Measurements from ENCODE around the gene BORCS8.

DNA sequence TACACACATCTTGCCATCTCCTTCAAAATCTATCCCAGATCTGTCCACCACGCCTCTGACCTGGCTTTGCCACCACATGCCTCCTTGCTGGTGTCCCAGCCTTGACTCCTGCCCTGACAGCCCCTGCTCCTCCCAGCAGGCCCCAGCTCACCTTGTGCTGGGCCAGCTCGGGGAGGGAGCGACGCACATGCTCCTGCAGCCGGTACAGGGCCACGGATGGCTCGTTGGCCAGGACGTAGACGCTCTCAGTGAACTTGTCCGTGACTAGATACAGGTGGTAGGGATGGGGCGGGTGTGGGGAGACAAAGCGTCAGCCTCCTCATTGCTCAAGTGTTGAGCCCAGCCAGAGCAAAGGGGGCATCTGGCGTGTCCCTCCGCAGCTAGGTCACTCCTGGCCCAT is 5.2 kb downstream of the BORCS8 start:
- TF ChIP-seq, protein P1, sequence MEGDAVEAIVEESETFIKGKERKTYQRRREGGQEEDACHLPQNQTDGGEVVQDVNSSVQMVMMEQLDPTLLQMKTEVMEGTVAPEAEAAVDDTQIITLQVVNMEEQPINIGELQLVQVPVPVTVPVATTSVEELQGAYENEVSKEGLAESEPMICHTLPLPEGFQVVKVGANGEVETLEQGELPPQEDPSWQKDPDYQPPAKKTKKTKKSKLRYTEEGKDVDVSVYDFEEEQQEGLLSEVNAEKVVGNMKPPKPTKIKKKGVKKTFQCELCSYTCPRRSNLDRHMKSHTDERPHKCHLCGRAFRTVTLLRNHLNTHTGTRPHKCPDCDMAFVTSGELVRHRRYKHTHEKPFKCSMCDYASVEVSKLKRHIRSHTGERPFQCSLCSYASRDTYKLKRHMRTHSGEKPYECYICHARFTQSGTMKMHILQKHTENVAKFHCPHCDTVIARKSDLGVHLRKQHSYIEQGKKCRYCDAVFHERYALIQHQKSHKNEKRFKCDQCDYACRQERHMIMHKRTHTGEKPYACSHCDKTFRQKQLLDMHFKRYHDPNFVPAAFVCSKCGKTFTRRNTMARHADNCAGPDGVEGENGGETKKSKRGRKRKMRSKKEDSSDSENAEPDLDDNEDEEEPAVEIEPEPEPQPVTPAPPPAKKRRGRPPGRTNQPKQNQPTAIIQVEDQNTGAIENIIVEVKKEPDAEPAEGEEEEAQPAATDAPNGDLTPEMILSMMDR (IDR thresholded peaks at IDR 0.05) = no peak
- TF ChIP-seq, protein P2, sequence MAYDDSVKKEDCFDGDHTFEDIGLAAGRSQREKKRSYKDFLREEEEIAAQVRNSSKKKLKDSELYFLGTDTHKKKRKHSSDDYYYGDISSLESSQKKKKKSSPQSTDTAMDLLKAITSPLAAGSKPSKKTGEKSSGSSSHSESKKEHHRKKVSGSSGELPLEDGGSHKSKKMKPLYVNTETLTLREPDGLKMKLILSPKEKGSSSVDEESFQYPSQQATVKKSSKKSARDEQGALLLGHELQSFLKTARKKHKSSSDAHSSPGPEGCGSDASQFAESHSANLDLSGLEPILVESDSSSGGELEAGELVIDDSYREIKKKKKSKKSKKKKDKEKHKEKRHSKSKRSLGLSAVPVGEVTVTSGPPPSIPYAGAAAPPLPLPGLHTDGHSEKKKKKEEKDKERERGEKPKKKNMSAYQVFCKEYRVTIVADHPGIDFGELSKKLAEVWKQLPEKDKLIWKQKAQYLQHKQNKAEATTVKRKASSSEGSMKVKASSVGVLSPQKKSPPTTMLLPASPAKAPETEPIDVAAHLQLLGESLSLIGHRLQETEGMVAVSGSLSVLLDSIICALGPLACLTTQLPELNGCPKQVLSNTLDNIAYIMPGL (CRISPR knock-in tag; IDR thresholded peaks at IDR 0.05; ENCODE audit: borderline replicate concordance) = no peak
- no peak for TF ChIP-seq CEBPB (IDR thresholded peaks at IDR 0.05)

Data from A549 (cell line).